HG03139 (cell line): ENCODE data around the gene CHI3L2.

Source experiments
- ATAC-seq: cut with Tn5 transposase; IDR thresholded peaks from one replicate; pipeline ENCODE4 v1.9.1; 2021; ENCODE audit not compliant: unreplicated experiment

Gene CHI3L2, protein sequence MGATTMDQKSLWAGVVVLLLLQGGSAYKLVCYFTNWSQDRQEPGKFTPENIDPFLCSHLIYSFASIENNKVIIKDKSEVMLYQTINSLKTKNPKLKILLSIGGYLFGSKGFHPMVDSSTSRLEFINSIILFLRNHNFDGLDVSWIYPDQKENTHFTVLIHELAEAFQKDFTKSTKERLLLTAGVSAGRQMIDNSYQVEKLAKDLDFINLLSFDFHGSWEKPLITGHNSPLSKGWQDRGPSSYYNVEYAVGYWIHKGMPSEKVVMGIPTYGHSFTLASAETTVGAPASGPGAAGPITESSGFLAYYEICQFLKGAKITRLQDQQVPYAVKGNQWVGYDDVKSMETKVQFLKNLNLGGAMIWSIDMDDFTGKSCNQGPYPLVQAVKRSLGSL

DNA sequence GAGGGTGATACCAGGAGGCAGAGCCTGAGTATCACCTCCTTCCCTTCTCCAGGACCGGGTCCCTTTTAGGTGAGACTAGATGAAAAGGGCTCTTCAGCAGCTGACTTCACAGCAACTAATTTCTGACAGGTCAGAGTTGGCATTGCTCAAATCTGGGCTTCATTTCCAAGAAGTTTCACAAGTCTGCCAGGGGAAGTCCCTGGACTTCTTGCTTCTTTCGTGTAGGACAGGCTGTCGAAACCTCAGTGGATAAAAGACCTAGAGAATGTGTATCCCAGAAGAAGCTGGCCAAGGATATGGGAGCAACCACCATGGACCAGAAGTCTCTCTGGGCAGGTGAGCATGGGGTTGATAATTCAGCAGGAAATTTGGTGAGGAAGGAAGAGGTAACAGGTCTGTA, at the start of gene CHI3L2:
Gene CHI3L2, plus strand, starts transcription at position 280 of the 400 bp plus-strand sequence. Its CDS starts 17 bp downstream, at position 297.
- no peak for ATAC-seq

DNA sequence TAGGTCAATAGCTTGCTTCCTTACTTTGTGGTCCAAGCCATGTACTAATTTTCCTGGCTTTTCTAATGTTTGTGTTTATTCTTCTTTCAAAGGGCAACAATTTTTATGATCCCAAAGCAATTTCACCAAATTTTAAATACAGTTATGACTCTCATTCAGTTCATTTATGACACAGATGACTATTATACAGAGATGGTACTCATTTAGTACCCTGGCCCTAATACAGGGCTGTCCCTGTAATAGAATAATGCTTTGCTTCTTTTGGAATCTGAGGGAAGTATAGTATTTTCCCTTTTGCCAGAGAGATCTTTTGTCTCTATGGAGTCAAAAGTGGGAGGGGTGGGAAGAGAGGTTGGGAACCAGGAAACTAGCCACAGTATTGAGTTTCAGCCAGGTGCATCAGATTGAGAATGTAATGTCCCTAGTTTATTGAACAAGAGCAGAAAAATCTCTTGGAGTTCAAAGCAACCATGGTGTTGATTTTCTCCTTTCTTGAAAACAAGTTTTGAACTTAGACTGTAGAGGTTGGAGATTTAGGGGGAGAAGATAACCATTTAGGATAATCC, 47.5 kb upstream of the CHI3L2 start:
- ATAC-seq, result no peak

DNA sequence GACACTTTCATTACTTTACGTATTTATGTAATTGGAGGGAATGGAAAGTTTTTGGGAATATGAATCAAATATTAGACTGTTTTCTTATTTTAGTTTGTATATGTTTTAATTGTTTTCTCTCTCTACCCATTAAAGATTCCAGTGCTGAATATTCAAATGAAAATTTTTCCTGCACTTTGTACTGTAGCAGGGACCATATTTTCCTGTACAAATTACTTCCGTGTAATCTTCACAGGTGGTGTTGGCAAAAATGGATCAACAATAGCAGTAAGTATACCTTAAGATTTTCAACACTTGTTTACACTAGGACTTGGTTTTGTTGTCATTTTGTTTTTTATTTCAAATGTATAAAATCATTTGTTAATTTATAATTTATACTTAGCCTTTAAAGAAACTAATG, 45.5 kb upstream of the CHI3L2 start:
- ATAC-seq, result no peak

DNA sequence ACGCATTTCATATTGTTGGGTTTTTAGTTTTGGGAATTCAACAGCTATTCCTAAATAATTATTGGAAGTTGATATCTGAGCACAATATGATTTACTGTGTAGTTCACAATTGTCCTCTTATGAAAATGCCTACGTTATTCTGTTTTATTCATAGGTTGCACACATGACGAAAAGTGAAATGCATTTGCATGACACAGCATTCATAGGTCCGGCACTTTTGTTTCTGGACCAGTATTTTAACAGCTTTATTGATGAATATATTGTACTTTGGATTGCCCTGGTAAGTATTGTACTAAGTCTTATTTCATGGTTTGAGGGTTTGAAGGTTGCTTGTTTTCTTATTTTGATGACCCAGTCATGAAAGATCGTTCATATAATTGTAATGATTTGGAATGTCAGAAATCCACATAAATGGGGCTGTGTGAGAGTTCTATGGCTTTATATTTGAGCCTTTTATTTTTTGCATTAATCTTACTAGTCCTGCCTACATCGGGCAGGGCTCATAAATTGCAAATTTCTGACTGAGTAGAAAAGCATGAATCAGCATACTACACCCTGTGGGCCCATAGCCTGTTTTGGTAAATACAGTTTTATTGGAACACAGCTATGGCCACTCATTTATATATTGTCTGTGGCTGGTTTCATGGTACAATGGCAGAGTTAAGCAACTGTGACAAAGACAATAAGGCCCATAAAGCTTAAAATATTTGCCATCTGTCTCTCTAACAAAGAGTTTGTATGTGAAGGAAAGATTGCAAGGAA, 44.0 kb upstream of the CHI3L2 start:
- ATAC-seq, result no peak

DNA sequence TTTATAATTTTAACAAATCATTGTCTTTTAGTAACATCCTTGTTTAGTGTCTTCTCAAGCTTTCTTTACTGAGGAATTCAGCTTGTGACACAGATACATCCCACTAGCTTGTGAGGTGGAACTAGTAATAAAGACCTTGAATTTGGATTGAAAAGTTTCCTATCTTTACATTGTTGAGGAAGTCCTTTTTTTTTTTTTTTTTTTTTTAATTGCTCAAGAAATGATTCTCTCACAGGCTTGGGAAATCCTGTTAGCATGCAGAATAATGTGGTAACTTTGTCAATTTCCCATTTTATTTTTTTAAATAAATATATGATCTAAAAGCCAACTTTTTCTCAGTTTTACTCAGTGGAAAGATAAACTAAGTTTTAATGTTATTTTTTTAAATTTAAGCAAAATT, 42.9 kb upstream of the CHI3L2 start:
- ATAC-seq, result no peak

DNA sequence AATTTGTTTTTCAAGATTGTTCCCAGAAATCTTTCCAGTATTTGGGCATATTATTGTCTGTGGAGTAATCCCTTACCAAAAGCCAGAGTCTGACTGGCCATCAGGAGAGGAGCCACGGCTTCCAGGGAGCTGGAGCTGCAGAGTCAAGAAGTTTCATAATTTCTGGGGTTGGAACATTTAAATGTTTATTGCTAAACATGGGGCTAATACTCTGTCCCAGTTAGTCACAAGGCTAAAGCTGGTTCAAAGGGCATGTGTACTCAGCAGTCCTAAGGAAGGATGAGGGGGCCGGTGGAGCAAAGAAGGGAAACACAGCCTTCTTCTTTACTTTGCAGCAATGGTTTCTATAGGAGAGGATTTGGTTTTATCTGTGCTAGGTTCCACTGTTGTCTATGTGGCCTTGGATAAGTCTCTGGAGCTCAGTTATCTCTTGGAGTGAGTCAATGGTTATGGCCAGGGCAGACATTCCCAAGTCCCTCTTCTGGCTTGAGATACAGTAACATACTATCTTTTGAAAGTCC, 36.5 kb upstream of the CHI3L2 start:
- ATAC-seq, result no peak

DNA sequence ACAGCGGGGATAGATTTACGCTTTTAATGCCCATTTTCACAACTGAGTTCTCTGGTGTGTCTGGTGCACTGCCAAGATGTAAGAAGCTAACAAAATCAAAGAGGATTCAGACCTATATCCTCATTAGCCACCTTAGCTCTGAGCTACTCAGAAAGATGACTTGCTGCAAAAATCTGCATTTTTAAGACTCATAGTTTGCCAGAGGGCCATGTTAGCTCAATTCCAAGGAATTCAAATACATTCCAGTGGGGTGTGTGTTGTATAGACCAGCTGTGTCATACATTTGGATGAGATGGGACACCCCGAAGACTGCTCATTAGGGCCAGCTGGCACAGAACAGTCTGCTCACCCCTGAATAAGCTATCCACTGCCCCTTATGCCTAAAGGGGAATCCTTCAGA, 36.0 kb upstream of the CHI3L2 start:
- ATAC-seq, result no peak

DNA sequence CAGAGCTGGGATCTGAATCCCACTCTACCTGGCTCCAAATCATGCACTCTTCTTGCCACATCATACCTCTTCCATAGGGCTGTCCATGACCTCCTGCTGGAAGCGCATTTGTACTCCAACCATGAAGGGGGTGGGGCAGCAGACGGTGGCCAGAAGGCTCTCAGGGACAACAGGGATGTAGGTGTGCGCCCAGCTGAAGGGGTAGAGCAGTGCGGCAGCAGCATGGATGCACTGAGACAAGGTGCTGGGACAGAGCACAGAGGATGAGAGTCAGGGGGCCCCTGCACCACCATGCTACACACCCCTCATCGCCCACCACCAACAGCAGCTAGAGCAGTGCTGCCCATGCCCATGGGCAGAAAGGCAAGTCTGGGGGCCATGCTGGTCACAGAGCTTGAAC, 35.4 kb upstream of the CHI3L2 start:
- no peak for ATAC-seq

DNA sequence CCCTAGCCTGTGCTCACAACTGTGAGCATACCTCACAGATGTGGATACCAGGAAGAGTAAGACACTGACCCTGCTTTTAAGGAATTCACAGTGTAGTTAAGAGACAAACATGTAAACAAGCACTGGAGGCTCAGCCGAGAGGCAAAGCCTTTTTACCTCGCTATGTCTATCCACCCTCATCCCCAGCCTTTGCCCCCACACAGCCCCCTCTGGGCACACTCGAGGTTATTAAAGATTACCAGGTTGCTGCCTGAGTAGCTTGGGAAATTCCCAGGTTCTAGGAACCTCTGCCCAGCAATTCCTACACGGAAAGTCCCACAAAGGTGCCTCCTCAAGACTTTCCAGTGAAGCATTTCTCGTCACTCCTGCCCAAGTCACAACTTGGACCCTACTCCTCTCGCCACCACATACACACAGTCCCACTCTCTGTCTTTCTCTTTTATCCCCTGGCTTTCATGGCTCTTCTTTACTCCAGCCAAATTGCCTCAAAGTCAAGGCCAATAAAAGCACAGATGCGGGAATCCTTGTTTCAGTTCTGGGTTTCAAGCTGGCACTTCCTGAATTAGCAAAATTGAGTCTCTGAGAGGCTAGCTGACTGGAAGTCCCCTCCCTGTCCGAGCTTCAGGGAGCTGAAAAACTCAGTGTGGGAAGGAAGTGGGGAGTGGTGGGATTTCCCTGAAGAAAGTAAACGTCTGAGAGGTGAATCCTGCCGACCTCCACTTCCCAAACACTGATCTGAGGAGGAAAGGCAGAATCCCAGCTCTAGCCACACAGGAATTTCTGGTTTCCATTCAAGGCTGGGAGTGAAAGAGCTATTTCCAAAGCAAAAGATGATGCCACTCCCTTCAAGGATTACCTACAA, 34.6 kb upstream of the CHI3L2 start:
- ATAC-seq, result no peak

DNA sequence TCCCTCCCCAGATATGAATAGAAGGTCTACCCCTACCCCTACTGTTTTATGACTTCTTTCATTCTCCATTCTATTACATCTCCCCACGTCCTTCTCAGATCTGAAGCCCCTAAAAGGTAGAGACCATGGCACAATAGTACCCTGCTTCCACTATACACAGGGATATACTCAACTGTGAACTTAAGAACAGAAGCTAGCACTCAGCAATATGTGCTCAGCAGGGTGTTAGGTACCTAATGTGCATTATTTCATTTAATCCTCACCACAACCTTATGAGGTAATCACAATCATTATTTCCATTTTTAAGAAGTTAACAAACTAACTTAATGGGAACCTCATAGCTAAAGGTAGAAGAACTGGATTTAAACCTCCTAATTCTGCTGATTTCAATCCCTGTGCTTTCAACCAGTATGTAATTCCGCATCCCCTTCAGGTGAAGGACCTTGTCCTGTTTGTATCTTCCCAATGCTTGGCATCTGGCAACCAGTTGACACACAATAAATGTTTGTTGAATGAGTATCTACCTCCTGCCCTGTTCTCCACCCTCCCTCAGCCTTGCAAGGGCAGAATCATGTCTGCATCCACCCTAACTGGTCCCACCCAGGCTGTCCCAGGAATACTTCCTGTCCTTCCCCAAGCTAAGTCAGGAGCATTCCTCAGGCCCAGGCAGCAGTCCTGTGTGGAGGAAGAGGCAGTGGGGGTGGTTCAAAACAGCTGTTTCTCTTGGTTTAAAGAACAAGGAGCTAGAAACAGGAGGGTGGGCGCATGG, 33.6 kb upstream of the CHI3L2 start:
- no peak for ATAC-seq

DNA sequence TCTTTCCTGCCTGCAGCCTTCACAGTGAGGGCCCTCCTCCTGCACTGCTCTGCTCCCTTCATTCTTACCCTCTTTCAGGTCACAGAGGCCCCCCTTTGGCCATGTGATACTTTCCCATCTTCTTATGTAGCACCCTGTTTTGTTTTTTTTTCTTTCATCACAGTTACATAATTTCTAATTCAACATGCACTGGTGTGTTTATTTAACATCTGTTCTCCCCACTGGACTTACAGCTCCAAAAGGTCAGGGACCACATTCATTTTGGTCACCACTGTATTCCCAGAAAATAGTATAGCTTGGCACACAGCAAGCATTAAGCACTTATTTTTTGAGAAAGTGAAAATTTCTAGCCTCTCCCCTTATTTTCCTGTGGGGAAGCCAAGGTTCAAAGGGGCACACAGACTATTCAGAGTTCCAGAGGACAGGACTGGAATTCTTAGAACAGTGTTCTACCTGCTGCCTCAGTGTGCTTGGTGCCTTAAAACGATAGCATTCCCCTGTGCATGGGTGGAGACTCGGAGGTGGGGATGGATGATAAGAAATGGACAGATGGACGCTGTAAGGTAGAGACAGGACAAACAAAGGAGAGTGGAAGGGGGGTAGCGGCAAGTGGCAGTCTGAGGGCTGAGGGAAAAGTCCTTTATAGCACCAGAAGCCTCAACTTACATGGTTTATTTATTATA, 32.4 kb upstream of the CHI3L2 start:
- ATAC-seq, result no peak

DNA sequence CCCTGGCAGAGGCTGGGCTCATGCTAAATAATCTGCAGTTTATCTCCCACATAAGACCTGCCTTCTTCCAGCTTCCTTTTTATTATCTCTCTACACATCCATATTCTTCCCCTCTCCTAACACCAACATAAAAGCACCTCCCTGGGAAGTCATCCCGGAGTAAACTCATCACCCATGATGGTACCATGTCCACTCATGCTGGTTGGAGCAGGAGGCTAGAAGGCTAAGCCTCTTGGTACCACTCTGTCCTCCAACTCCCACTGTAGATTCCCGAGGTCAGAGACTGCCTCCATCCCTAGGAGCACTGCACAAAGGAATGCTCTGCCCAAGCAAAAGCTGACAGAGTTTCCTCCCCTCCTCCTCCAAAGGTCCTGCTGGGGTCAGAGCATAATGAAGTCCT, 31.3 kb upstream of the CHI3L2 start:
- ATAC-seq, result no peak

DNA sequence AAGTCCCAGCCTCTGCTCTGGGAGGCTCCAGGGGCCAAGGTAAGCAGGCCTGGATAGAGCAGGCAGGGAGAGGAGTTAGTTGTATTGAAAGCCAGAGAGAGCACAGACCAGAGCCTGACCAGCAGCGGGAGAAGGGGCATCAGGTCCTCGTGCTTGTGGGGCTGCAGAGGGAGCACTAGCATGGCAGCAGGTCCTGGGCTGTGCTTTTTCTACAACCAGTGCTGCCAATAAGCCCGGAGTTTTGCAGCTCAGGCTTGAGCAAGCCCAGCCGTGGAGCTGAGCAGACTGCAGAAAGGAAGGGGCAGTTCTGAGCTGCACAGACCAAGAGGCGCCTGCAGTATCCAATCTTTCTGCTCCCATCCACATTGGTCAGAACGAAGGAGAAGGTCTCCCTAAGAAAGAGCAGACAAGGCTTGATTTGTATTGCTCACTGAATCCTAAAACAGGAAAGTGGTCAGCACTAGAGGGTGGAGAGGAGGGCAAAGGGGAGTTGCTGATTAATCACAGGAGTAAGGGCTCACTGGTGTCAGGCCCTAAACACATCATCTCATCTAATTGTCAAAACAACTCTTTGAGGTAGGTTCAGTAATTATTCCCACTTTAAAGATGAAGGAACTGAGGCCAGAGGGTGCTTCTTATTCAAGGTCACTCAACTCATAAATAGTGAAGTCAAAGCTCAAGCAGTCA, 29.8 kb upstream of the CHI3L2 start:
- no peak for ATAC-seq

DNA sequence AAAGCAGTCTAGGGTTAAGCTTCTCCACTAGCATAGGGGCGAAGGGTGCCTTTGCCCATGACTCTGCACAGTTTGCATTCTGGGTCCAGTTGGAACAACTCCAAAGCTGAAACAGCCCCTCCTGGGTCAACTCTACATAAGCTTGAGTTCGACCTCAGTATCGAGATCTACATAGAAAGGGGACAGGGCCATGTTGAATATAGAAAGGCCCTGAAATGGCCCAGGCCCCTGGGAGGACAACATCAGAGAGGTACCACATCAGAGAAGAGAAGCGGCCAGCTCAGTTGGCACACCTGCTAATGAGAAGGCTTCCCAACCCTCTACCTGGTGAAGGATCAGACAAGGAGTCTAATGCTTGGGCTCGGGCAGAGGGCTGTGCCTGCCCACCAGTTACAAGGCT, 28.7 kb upstream of the CHI3L2 start:
- no peak for ATAC-seq

DNA sequence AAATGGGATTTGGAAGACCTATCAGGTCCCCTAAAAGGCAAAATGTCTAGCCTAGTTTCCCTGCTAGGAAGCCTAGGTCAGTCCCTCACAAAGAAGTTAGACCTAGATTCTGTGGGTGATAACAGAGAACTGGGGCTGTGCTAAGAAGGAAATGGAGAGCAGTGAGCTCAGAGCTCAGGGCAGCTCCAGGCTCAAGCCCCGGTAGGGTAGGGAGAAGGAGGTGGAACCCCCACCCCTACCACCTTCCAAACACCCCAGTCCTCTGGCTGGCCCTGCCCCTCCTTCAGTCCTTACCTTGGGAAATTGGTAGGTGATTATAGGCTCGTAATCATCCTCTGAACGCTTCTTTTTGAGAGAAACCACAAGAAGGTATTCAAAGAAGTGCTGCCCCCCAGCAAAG, 28.2 kb upstream of the CHI3L2 start:
- ATAC-seq, result no peak

DNA sequence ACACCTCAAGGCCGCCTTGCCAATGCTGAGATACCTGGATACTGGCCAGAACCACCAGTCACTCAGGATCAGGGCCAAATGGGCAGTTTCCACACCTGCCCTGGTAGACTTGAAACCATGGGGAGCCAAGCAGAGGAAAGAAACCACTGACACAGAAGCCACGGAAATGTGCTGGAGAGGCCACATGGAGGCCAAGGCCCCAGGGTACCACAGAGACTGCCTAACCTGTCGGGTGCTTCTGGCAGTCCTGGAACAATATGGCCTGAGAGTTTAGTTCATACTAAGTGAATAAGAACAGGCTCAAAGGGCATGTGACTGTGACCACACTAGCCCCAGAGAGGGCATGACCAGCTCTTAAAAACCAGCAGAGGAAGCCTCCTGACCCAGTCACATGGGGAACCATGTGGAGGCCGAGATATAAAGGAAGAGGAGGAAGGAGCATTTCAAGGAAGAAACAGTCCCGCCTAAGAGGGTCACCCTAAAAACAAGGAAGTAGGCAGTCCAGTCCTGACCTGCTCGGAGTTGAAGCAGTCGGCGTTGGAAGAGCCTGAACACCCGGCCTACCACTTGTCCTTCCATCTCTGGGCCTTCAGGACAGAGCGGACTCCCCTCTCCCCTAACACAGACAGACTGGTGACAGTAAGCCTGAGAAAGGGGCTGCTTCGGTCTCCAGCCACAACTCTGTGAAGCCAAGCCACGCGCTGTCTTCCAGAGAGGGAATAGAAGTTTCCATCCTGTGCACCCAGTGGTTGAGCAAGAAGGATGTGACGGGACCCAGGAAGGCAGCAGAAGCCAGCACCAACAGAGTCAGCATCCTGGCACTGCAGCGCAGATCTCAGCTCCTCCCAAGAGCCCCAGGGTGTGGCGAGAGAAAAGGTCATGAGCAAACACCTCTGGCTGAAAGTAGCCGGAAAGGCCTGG, 27.4 kb upstream of the CHI3L2 start, which contains the start of gene DENND2D:
Gene DENND2D, minus strand, starts transcription at position 766 of the 921 bp plus-strand sequence. Its CDS starts 187 bp downstream, at position 579.
- no peak for ATAC-seq

DNA sequence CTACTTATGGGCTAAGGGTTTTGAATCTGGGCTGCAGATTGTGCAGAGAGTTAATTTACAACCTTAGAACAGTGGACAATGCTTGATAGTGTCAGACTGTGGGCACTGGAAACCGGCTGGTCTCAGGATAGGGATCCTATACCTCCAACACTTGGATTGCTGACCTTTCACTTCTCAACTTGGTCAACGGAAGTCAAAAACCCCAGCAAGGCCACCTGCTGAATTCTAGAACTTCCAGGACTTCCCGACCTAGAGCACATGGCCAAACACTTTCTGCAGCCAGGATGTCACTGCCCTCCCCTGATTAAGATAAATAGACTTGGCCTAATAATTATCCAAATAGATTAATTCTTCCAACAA, 26.7 kb upstream of the CHI3L2 start:
- ATAC-seq, result no peak
